ENCODE data around the gene KRTAP5-10.
"Not testable (repeated sequence)": the region's sequence is repeated elsewhere in the genome, so short reads cannot be mapped to it uniquely, and the experiment has no call there.

The KRTAP5-10 gene, protein sequence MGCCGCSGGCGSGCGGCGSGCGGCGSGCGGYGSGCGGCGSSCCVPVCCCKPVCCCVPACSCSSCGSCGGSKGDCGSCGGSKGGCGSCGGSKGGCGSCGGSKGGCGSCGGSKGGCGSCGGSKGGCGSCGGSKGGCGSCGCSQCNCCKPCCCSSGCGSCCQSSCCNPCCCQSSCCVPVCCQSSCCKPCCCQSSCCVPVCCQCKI

DNA sequence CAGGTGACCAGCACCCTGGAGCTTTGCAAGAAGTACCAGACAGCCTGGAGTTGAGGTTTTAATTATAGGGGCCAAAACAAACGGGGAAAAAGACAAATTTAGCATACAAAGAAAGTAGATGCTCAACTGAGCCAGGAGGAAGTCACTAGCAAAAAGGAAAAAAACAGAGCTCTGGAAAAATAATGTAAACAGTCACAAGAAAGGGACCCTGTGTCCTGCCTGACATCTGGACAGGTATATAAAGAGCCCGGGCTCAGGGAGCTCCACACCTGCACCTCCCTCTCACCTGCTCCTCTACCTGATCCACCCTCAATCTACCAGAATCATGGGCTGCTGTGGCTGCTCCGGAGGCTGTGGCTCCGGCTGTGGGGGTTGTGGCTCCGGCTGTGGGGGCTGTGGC, at the start of gene KRTAP5-10:
Gene KRTAP5-10 (plus strand): TSS at position 301 of the 400 bp plus-strand sequence. CDS start 25 bp downstream, at position 326.
- no peak for DNase-seq (ENCODE audit: low read depth in 2 of 2)

DNA sequence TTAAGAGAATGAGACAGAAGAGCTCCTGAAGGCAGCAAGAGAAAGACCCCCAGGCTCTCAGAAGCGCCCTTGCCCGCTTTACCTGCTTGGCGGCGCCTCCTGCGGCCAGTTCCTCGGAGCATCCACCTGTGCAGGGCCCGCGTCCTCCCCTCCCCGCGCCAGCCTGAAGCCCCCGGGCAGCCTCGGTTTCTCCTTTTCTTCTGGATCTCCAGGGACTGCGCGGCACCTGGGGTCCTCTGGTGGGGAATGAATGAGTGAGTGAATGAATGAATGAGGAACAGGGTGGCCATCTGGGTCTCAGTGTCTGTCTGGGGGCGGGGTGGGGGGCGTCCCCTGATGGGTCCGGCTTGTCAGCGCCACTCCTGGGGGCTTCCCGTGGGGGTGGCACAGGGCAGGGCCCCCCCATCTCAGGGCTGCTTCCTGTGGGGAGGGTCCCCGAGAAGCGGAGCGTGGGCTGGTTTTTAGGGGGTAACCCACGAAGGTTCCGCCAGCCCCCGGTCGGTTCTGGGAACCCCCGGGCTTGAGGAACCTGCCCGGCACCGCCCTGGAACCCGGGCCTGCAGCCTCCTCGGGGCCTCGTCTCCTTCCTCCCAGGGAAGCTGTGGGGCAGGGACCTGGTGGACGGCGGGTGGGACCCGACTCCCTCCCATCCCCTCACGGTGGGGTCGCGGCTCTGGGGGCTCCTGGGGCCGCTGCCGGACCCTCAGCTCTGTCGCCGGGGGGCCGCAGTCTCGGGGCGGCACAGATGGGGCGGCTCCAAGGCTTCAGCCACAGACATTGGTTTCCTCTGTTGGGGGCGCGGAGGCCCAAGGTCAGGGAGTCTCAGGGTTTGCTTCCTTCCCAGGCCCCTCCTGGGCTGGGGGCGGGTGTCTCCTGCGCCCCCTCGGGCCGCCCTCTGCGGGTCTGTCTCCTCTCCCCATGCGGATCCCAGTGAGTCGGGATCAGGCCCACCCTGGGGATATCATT, 46.6 kb upstream of the KRTAP5-10 start:
- no peak for DNase-seq (ENCODE audit: low read depth in 2 of 2)

DNA sequence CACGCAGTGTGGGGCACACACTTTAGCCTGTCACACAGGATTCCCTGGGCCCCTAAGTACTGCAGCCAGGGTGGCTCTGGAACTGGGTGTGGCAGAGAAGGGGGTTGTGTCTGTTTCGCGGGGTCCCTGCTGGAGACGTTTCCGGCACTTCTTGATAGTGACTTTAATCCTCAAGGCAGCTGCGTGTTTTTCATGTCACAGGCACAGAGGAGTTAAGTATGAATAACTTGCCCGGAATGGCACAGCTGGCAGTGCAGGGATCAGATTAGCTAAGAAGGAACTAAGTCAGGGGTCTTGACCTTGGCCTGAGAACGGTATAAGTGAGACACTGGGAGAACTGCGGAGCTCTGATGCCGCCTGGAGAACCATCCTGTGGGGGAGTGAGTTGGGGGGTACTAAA, 45.8 kb upstream of the KRTAP5-10 start:
- DNase-seq (ENCODE audit: low read depth in 2 of 2) = no peak

DNA sequence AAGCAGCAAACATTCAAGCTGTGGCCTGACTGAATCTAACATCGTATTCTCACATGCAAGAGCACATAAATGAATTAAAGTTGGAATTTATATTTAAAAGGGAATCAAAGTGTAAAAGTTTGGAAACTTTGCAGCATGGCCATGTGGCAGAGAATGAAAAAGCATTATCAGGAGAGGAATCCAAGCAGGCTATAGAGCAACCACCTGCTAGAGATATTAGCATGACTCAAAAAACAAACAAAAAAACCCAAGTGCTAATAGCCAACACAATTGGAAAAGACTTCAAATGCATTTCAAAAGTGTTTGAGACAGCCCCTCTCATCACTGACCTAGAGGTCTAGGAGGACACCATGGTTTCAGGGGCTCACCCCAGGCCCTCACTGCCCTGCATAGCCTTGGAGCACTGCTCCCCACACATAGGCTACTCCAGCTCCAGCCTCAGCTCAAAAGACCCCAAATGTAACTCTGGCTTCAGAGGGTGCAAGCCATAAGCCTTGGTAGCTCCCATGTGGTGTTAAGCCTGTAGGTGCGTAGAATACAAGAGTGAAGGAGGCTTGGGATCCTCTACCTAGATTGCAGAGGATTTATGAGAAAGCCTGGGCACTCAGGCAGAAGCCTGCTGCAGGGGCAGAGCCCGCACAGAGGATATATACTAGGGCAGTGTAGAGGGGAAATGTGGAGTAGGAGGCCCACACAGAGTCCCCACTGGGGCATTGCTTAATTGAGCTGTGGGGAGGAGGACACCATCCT, 40.0 kb upstream of the KRTAP5-10 start:
- DNase-seq (ENCODE audit: low read depth in 2 of 2) = no peak

DNA sequence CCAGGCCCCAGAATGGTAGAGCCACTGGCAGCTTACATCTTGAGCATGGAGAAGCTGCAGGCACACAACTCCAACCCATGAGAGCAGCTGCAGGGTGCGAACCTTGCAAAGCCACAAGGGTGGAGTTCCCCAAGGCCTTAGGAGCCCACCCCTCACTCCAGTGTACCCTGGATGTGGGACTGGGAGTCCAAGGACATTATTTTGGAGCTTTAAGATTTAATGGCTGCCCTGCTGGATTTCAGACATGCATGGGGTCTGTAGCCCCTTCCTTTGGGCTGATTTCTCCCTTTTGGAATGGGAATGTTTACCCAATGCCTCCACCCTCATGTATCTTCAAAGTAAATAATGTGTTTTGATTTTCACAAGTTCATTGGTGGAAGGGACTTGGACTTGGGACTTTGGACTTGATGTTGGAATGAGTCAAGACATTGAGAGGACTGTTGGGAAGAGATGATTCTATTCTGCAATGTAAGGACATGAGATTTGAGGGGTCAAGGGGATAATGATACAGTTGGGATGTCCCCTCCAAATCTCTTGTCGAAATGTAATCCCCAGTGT, 39.3 kb upstream of the KRTAP5-10 start:
- no peak for DNase-seq (ENCODE audit: low read depth in 2 of 2)

DNA sequence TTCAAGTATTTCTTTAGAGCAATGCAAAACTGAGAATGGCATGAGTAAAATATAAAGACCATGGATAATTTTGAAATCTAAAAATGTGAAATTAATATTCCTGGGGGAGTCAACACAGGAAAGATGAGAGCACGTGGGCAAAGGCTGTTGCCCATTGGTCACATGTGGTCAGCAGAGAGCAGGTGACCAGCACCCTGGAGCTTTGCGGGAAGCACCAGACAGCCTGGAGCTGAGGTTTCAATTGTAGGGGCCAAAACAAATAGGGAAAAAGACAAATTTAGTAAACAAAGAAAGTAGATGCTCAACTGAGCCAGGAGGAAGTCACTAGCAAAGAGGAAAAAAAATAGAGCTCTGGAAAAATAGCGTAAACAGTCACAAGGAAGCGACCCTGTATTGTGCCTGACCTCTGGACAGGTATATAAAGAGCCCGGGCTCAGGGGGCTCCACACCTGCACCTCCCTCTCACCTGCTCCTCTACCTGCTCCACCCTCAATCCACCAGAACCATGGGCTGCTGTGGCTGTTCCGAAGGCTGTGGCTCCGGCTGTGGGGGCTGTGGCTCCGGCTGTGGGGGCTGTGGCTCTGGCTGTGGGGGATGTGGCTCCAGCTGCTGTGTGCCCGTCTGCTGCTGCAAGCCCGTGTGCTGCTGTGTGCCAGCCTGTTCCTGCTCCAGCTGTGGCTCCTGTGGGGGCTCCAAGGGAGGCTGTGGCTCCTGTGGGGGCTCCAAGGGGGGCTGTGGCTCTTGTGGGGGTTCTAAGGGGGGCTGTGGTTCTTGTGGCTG, 38.4 kb upstream of the KRTAP5-10 start, which contains the start of gene KRTAP5-7:
Gene KRTAP5-7 (plus strand): TSS at position 472 of the 780 bp plus-strand sequence. CDS start 34 bp downstream, at position 506.
- not testable (repeated sequence) for DNase-seq (ENCODE audit: low read depth in 2 of 2)

DNA sequence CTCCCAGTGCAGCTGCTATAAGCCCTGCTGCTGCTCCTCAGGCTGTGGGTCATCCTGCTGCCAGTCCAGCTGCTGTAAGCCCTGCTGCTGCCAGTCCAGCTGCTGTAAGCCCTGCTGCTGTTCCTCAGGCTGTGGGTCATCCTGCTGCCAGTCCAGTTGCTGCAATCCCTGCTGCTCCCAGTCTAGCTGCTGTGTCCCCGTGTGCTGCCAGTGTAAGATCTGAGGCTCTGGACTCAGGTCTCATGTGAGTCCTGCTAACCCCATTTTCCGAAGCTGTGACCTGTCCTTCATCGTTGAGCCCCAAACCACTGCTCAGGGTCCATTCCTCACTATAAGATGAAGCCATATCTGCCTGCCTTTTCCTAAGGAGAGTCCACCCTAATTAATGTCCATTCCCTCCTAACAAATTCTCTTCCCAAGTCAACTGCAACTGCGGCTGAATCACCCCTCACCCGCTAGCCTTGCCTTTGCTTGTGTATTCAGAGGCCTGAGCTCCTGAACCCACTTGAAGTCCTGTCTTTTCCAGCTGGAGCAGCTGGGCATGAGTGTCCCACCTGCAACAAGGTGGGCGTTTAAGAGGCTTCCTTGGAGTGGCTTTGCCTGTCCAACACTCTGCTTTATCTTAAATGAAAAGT, 37.7 kb upstream of the KRTAP5-10 start:
- no peak for DNase-seq (ENCODE audit: low read depth in 2 of 2)

DNA sequence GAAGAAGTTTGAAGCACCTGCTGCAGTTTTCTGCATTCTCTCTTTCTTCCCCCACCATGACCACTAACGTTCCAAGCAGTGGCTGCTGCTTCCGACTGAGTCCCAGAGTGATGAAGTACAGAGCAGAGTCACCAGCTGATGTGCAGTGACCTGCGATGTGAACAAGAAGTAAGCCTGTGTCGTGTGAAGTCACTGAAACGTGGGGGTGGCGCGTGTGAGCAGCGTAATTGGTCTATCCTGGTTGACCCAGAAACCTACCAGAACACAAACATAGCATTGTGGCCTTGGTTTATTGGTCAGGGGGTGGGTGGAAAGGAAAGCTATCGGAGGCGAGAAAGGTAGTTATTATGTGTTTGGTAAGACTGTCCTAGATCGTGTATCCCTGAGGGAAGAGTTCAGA, 34.8 kb upstream of the KRTAP5-10 start:
- no peak for DNase-seq (ENCODE audit: low read depth in 2 of 2)

DNA sequence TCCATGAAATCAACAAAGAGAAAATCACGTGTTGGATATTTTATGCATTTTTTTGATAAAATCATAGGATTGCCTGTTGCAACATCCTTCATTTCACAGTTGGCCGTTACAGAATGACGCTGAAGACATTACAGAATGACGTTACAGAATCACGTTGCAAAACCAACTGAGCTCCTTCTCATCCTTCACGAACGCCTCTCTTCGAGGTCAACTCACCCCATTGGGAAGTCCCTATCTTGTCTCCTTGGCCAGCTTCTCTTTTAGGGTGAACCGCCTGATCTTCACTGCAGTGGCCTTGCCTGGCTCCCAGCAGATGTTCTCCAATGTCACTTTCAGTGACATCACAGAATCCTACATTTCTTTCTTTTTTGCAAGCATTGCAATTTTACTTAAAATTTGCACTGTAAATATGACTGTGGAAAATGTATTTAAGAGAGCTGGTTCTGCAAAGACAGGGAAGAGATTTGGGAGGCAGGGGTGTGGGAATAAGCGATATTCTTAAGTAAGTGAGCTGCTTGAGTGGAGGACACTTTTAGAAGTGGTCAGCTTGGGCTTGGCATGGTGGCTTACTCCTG, 33.2 kb upstream of the KRTAP5-10 start:
- DNase-seq (ENCODE audit: low read depth in 2 of 2) = no peak

DNA sequence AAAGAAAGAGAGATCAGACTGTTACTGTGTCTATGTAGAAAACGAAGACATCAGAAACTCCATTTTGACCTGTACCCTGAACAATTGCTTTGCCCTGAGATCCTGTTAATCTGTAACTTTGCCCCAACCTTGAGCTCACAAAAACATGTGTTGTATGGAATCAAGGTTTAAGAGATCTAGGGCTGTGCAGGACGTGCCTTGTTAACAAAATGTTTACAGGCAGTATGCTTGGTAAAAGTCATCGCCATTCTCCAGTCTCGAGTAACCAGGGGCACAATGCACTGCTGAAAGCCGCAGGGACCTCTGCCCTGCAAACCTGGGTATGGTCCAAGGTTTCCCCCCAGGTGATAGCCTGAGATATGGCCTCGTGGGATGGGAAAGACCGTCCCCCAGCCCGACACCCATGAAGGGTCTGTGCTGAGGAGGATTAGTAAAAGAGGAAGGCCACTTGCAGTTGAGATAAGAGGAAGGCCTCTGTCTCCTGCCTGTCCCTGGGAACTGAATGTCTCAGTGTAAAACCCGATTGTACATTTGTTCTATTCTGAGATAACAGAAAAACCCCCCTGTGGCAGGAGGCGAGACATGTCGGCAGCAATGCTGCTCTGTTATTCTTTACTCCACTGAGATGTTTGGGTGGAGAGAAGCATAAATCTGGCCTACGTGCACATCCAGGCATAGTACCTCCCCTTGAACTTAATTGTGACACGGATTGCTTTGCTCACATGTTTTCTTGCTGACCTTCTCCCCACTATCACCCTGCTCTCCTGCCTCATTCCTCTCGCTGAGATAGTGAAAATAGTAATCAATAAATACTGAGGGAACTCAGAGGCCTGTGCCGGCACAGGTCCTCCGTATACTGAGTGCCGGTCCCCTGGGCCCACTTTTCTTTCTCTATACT, 30.4 kb upstream of the KRTAP5-10 start:
- not testable (repeated sequence) for DNase-seq (ENCODE audit: low read depth in 2 of 2)

DNA sequence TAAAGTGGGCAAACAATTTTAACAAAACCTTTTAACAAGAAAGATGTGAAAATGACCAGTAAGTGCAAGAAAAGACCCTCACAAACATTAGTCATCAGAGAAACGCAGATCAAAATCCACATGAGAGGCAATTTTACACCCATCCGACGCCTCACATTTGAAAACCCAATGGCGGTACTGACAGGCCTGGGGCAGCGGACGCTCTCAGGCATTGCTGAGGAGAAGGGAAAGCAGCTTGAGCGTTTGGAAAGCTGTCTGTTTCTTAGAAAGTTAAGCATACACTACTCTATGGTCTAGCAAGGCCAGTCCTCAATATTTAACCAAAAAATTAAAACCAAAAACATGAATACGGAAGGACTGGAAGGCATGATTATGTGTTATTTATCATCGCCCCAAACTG, 29.5 kb upstream of the KRTAP5-10 start:
- DNase-seq (ENCODE audit: low read depth in 2 of 2) = no peak

DNA sequence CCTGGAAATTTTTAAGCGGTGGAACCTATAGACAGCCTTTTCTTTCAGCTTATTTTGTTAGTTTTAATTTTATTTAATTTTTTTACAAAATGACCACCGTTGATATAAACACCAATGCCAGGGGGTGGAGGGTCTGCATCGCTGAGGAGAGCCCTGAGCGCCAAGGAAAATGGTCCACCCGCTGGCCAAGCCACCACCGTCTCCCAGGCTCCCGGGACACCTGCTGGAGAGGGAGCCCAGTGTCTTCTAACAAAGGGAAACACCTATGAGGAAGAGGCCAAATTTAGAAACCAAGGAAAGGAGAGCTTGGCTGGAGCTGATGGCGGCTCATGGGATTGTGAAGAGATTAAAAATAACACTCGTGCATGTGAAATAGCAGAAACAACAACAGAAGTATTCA, 27.8 kb upstream of the KRTAP5-10 start:
- no peak for DNase-seq (ENCODE audit: low read depth in 2 of 2)

DNA sequence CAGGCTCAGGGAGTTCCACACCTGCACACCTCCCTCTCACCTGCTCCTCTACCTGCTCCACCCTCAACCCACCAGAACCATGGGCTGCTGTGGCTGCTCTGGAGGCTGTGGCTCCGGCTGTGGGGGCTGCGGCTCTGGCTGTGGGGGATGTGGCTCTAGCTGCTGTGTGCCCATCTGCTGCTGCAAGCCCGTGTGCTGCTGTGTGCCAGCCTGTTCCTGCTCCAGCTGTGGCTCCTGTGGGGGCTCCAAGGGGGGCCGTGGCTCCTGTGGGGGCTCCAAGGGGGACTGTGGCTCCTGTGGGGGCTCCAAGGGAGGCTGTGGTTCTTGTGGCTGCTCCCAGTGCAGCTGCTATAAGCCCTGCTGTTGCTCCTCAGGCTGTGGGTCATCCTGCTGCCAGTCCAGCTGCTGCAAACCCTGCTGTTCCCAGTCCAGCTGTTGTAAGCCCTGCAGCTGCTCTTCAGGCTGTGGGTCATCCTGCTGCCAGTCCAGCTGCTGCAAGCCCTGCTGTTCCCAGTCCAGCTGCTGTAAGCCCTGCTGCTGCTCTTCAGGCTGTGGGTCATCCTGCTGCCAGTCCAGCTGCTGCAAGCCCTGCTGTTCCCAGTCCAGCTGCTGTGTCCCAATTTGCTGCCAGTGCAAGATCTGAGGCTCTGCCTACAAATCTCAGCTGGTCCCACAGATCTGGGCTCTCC, 27.2 kb upstream of the KRTAP5-10 start, which contains the start of gene KRTAP5-8:
Gene KRTAP5-8 (plus strand): TSS at position 49 of the 689 bp plus-strand sequence. CDS start 31 bp downstream, at position 80.
- DNase-seq (ENCODE audit: low read depth in 2 of 2) = not testable (repeated sequence)

DNA sequence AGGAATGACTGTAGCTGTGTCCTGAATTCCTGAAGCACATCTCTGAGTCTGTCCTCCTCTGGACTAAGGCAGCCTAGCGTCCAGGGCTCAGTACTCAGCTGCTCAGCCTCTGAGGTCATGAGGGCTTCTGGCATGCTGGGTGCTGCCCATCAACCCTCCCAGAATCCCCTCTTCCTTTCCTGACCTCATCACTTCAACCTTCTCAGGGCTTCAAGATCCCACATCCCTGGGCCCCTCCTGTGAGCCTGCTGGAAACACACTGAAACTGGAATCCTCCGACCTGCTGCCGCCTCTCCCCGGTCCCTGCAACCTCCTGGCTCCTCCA, 26.7 kb upstream of the KRTAP5-10 start:
- no peak for DNase-seq (ENCODE audit: low read depth in 2 of 2)

DNA sequence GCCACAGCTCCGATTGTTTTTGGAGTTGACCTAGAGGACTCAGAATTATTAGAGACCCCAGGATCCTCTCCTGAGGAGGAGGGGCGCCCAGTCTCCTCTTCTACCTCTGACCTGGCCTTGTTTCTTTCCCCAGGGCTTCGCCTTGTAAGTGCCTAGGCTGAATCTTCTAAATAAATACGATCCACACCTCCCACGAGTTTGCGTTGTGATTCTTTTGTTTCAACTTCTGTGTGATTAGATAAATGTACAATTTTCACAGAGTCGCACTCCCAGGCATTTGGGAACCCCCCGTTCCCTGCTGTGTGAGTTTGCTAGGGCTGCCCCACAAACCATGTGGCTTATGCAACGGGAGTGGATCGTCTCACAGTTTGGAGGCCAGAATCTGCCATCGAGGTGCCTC, 26.3 kb upstream of the KRTAP5-10 start:
- no peak for DNase-seq (ENCODE audit: low read depth in 2 of 2)

DNA sequence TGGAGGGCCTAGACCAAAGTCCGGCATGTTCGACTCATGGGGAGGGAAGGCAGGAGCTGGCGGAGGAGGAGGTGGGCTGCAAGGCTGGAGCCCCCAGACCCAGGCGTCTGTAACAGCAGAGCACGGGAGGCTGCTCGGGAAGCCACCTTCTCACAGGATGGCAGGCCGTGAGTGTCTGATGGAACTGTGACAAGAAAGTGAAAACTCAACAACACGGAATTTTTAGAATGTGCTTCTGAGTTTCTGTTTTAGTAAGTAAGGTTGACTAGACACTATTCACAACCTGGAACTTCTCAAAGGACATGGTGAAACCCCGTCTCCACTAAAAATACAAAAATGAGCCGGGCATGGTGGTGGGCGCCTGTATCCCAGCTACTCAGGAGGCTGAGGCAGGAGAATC, 25.4 kb upstream of the KRTAP5-10 start:
- DNase-seq (ENCODE audit: low read depth in 2 of 2) = not testable (repeated sequence)

DNA sequence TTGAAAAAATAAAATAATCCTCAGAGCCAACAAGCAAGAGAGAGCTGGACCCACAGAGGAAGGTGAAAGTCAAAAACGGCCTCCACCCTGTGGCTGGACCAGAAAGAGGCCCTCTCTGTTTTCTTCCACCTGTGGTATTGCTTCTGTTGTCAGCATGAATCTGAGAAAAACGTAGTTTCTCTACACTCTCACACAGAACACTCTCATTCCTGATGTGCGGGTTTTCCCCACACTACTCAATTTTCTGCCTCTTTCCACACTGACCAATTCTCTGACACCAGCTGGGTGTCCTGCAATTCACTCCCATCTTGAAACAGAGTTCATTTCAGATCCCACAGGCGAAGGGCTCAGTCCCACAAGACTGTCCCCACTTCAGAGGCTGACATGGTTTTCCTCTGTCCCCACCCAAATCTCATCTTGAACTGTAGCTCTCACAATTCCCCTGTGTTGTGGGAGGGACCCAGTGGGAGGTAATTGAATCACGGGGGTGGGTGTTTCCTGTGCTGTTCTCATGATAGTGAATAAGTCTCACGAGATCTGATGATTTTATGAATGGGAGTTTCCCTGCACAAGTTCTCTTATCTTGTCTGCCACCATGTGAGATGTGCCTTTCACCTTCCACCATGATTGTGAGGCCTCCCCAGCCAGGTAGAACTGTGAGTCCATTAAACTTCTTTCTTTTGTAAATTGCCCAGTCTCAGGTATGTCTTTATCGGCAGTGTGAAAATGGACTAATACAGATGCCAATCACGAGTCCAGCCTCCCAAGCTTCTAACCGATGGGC, 24.6 kb upstream of the KRTAP5-10 start:
- not testable (repeated sequence) for DNase-seq (ENCODE audit: low read depth in 2 of 2)

DNA sequence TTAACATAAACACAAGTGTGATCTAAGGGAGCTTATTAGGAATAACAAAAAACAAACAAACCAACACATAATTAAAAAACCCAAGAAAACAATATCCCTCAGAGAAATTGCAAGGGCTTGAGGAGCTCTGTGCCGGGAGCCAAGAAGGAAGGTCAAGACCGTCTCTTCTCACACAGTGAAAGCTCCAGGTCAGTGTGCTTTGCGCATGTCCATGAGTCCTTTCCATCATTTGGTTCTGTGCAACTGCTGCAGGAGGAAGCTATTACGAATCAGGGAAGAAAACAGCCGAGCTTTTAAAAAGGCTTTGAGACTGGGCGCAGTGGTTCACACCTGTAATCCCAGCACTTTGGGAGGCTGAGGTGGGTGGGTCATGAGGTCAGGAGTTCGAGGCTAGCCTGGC, 23.0 kb upstream of the KRTAP5-10 start:
- DNase-seq (ENCODE audit: low read depth in 2 of 2) = no peak
